Neural cell (in vitro differentiated cells): Measurements from ENCODE around the gene LCLAT1.

Source experiments
- CTCF ChIP-seq: fragments of 450-650 bp; IDR thresholded peaks from 2 replicates; pipeline ENCODE4 v1.5.1; 2014; ENCODE audit warnings: antibody characterized with exemption, mild to moderate bottlenecking, moderate library complexity; ENCODE audit not compliant: poor library complexity, severe bottlenecking
- EP300 ChIP-seq: fragments of 450-650 bp; conservative IDR thresholded peaks from 2 replicates; pipeline ENCODE4 v1.6.1; 2014; ENCODE audit warnings: antibody characterized with exemption, mild to moderate bottlenecking, moderate library complexity; ENCODE audit not compliant: poor library complexity, severe bottlenecking
- EZH2 ChIP-seq: fragments of 200-600, 300-800 bp; shearing (Covaris generic), sonication (generic); IDR thresholded peaks from 2 replicates; pipeline ENCODE4 v1.6.1; 2014; ENCODE audit warnings: antibody characterized with exemption, low read length, borderline replicate concordance, mild to moderate bottlenecking; ENCODE audit not compliant: insufficient read depth, poor library complexity, severe bottlenecking
- POLR2AphosphoS5 ChIP-seq: IDR thresholded peaks from 2 replicates; pipeline ENCODE4 v1.6.1; 2012
- RAD21 ChIP-seq: fragments of 450-650 bp; conservative IDR thresholded peaks from 2 replicates; pipeline ENCODE4 v1.6.1; 2014; ENCODE audit warnings: antibody characterized with exemption, mild to moderate bottlenecking, moderate library complexity
- REST ChIP-seq: IDR thresholded peaks from 2 replicates; pipeline ENCODE4 v1.6.1; 2012; ENCODE audit warnings: borderline replicate concordance

- TF ChIP-seq CTCF = no peak
- TF ChIP-seq EP300 = no peak
- no peak for TF ChIP-seq POLR2AphosphoS5
- no peak for TF ChIP-seq RAD21
- no peak for TF ChIP-seq EZH2
- no peak for TF ChIP-seq REST
Measured at GRCh38 chr2:30633039-30633438, 186.0 kb downstream of the LCLAT1 start.
